PC-3 (cell line): ENCODE results near the gene TMEM30B. TPM values are rescaled to one million over a fixed set of nuclear protein-coding genes. Genes with fewer than 3 reads are reported as not detected.

Experiments used
- ATAC-seq: fragments of 200-7000 bp; cut with Tn5 transposase; 2 replicates; pipeline ENCODE4 v1.9.1; 2020; ENCODE audit warnings: mild to moderate bottlenecking, moderate library complexity
- BruUV-seq: library from RNA; stranded (reverse); fragments of 400-500 nt; replicated peaks from 2 replicates; lab custom pipeline; 2021; lab: Mats Ljungman, UMichigan
- CTCF ChIA-PET: fragments of 300-600 bp; sonication (Branson Sonifier 250); formaldehyde crosslinking; loops from one replicate; lab custom pipeline; 2022; ENCODE audit warnings: antibody characterized with exemption; lab: Charles Lee
- POLR2A ChIA-PET: fragments of 300-600 bp; sonication (Branson Sonifier 250); formaldehyde crosslinking; loops from one replicate; lab custom pipeline; 2022; ENCODE audit warnings: antibody characterized with exemption; ENCODE audit not compliant: unreplicated experiment; lab: Charles Lee
- DNase-seq: peaks from one replicate; pipeline ENCODE4 v3.0.0-alpha.2; 2015
- H2AFZ ChIP-seq: fragments of 300-600 bp; sonication (generic); 2 replicates; pipeline ENCODE4 v1.6.0; 2016; ENCODE audit warnings: antibody characterized with exemption, low read length
- H3F3A ChIP-seq: fragments of 300-600 bp; sonication (generic); one replicate; pipeline ENCODE4 v1.6.0; 2017; ENCODE audit warnings: antibody characterized with exemption, low read length, control low read depth, mild to moderate bottlenecking; ENCODE audit not compliant: unreplicated experiment
- H3K27ac ChIP-seq: fragments of 300-600 bp; sonication (generic); 2 replicates; pipeline ENCODE4 v1.5.1; 2016; ENCODE audit warnings: mild to moderate bottlenecking, low read length
- H3K27me3 ChIP-seq: fragments of 300-600 bp; sonication (generic); 2 replicates; pipeline ENCODE4 v1.6.1; 2016; ENCODE audit warnings: low read length, mixed read lengths
- H3K36me3 ChIP-seq: fragments of 300-600 bp; sonication (generic); 2 replicates; pipeline ENCODE4 v1.6.1; 2016; ENCODE audit warnings: low read depth, mixed run types, low read length, mixed read lengths
- H3K4me1 ChIP-seq: fragments of 300-600 bp; sonication (generic); 2 replicates; pipeline ENCODE4 v1.5.1; 2016; ENCODE audit warnings: low read length; ENCODE audit not compliant: insufficient read depth
- H3K4me2 ChIP-seq: fragments of 300-600 bp; sonication (generic); 2 replicates; pipeline ENCODE4 v1.6.0; 2016; ENCODE audit warnings: low read length
- H3K4me3 ChIP-seq: fragments of 300-600 bp; sonication (generic); 2 replicates; pipeline ENCODE4 v1.5.1; 2016; ENCODE audit warnings: mild to moderate bottlenecking, low read length, mixed read lengths
- H3K79me2 ChIP-seq: fragments of 300-600 bp; sonication (generic); 2 replicates; pipeline ENCODE4 v1.6.1; 2017; ENCODE audit warnings: low read length, mixed read lengths
- H3K9ac ChIP-seq: fragments of 300-600 bp; sonication (generic); 2 replicates; pipeline ENCODE4 v1.6.0; 2016; ENCODE audit warnings: mild to moderate bottlenecking, low read length
- H3K9me2 ChIP-seq: fragments of 300-600 bp; sonication (generic); replicated peaks from 2 replicates; pipeline ENCODE4 v1.6.1; 2016; ENCODE audit warnings: mixed run types, low read length, mixed read lengths
- H3K9me3 ChIP-seq: fragments of 300-600 bp; sonication (generic); 2 replicates; pipeline ENCODE4 v1.6.1; 2016; ENCODE audit warnings: low read length, mixed read lengths
- H4K20me1 ChIP-seq: fragments of 300-600 bp; sonication (generic); 2 replicates; pipeline ENCODE4 v1.6.1; 2016; ENCODE audit warnings: low read length, mixed read lengths
- EZH2 ChIP-seq: fragments of 300-600 bp; sonication (generic); IDR thresholded peaks from one replicate; pipeline ENCODE4 v1.6.1; 2017; ENCODE audit warnings: antibody characterized with exemption, mild to moderate bottlenecking, low read length; ENCODE audit not compliant: unreplicated experiment
- EZH2phosphoT487 ChIP-seq: fragments of 300-600 bp; sonication (generic); IDR thresholded peaks from 2 replicates; pipeline ENCODE4 v1.6.1; 2018; ENCODE audit warnings: mild to moderate bottlenecking, antibody characterized with exemption, low read length, borderline replicate concordance
- intact Hi-C: fragments of 100-400 bp; cut with micrococcal nuclease; formaldehyde crosslinking; loops from 2 replicates; pipeline ENCODE4 v1.9.0; 2023
- total RNA-seq: library from RNA; depleted of rRNA; stranded (reverse); fragments of >200 nt; gene quantifications from 2 replicates; pipeline ENCODE4 v1.2.3, GENCODE V29; 2014
- TF ChIP-seq, protein P1 (sequence below): fragments of 300-600 bp; sonication (generic); conservative IDR thresholded peaks from 2 replicates; pipeline ENCODE4 v1.5.1; 2017; ENCODE audit warnings: antibody characterized with exemption, low read depth, mild to moderate bottlenecking, low read length

The TMEM30B gene
- total RNA-seq, 1 experiment from 2014 or later: 70.6 TPM

DNA sequence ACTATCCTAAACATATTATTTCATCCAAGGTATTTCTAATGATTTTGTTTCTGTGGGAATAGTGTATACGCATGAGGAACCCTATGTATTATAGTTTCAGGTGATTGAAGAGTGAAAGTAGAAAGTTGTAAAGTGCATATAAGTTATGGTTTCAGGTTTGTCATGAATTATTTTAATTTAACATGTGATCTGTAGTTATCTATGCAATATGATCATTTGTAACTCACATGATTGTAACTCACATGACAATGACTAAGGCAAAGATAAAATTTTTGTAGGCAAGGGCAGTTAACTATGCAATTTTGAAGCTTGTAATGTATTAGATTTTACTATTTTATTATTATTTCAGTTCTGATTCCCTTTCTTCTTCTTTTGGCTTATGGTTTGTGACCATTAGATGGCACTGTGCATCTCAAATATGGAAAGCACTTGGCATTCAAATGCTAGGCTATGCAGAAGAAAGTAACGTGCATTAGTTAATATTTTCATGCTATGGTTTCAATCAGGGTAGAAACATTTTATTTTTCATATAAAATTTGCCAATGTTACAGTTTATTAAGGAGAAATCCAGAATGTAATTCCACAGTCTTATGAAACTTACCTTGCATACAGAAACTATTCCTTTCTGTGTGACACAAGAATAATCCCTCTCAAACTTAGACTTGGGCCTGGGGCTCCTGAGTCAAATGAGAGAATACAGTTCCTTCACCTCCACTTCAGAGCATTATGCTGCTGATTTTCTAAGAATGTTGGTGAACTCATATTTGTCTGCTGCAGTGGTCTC is 15.8 kb upstream of the TMEM30B start:
- Histone ChIP-seq H3K36me3 (no peaks in the 10 kb centered on the region), H3K4me2 (no peak overlapping the region), H3F3A (no peaks in the 10 kb centered on the region), H2AFZ (no peak overlapping the region), H3K9me2 (no peaks in the 10 kb centered on the region), H3K4me1 (no peaks in the 10 kb centered on the region), H3K27ac (no peak overlapping the region), H3K9ac (no peak overlapping the region), H4K20me1 (no peaks in the 10 kb centered on the region), H3K79me2 (no peaks in the 10 kb centered on the region), H3K4me3 (no peak overlapping the region), H3K27me3 (no peaks in the 10 kb centered on the region), H3K9me3 (no peaks in the 10 kb centered on the region)
- BruUV-seq: no TSS peak
- peak; percentile 87 for DNase-seq
- TF ChIP-seq, protein P1, sequence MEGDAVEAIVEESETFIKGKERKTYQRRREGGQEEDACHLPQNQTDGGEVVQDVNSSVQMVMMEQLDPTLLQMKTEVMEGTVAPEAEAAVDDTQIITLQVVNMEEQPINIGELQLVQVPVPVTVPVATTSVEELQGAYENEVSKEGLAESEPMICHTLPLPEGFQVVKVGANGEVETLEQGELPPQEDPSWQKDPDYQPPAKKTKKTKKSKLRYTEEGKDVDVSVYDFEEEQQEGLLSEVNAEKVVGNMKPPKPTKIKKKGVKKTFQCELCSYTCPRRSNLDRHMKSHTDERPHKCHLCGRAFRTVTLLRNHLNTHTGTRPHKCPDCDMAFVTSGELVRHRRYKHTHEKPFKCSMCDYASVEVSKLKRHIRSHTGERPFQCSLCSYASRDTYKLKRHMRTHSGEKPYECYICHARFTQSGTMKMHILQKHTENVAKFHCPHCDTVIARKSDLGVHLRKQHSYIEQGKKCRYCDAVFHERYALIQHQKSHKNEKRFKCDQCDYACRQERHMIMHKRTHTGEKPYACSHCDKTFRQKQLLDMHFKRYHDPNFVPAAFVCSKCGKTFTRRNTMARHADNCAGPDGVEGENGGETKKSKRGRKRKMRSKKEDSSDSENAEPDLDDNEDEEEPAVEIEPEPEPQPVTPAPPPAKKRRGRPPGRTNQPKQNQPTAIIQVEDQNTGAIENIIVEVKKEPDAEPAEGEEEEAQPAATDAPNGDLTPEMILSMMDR: peak; percentile 96
- no peak for TF ChIP-seq EZH2
- ATAC-seq: peak; percentile 84
- CTCF ChIA-PET: interaction anchor here (0.6 to 1.3 kb wide), 10 partner anchors 25 to 541 kb away, joined by 3 to 6 read pairs (median 3); no protein-coding TSS in a partner anchor
- intact Hi-C loops: loop anchor here (1.0 to 10.0 kb wide), 8 partner anchors 24 to 828 kb away; partner anchors contain the start of gene PRKCH
- POLR2A ChIA-PET: interaction anchor here (0.7 kb wide), 1 partner anchor 10 kb away, joined by 3 read pairs; no protein-coding TSS in a partner anchor

DNA sequence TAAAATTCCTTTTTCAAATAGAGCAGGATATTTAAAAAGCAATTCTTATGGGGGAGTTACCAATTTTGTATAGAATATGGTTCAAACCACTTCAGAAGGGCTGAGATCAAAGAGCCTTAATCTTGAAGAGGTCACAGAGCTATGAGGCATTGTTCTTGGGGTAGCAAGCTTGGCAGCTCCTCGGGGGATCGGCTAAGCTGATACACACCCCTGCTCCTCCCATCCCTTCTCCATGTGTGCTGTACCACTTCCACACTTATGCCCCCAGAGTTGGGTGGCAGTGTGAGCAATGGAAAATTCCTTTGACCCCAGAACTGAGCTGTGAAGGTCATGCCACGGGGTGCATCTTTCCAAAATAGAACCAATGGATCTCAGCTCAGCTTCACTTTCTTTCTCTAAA is 15.0 kb upstream of the TMEM30B start:
- H3K9me2 ChIP-seq: no peaks in the 10 kb centered on the region
- intact Hi-C loops: loop anchor here (5.0 to 10.0 kb wide), 4 partner anchors 141 to 829 kb away; no protein-coding TSS in a partner anchor
- POLR2A ChIA-PET: no interaction called here

More for the DNA sequence above, 15.0 kb upstream of the TMEM30B start:
- H3K36me3 ChIP-seq: no peaks in the 10 kb centered on the region
- H3K27me3 ChIP-seq: no peaks in the 10 kb centered on the region
- H3K27ac ChIP-seq: no peak overlapping the region
- no TSS peak for BruUV-seq
- H3K4me1 ChIP-seq: no peaks in the 10 kb centered on the region
- no peak overlapping the region for H3K4me3 ChIP-seq
- H3K9ac ChIP-seq: no peak overlapping the region
- ATAC-seq (no peak), DNase-seq (no peak)
- TF ChIP-seq EZH2phosphoT487 (no peak), EZH2 (no peak)
- TF ChIP-seq, protein P1: no peak
- H2AFZ ChIP-seq: no peak overlapping the region
- CTCF ChIA-PET: interaction anchor here (0.6 to 1.3 kb wide), 12 partner anchors 13 to 542 kb away, joined by 3 to 8 read pairs (median 4); no protein-coding TSS in a partner anchor
- H4K20me1 ChIP-seq: no peaks in the 10 kb centered on the region
- no peaks in the 10 kb centered on the region for H3F3A ChIP-seq
- H3K9me3 ChIP-seq: no peaks in the 10 kb centered on the region
- H3K79me2 ChIP-seq: no peaks in the 10 kb centered on the region
- no peak overlapping the region for H3K4me2 ChIP-seq
